RWPE2 (cell line): Measurements from ENCODE around the gene ACTL6A.

ENCODE experiments used
- ATAC-seq: fragments of 200-7000 bp; cut with Tn5 transposase; 3 replicates; pipeline ENCODE4 v1.9.1; 2021; ENCODE audit warnings: low read depth
- DNase-seq: peaks from one replicate; pipeline ENCODE4 v3.0.0-alpha.2; 2020; ENCODE audit warnings: low spot score
- H3K27ac ChIP-seq: fragments of 450-650 bp; 2 replicates; pipeline ENCODE4 v1.5.1; 2017; ENCODE audit warnings: mild to moderate bottlenecking; ENCODE audit not compliant: poor library complexity, severe bottlenecking
- H3K27me3 ChIP-seq: fragments of 250-450 bp; sonication (Bioruptor Pico); 2 replicates; pipeline ENCODE4 v1.5.1; 2021; ENCODE audit warnings: mild to moderate bottlenecking, moderate library complexity; ENCODE audit not compliant: insufficient read depth, poor library complexity, severe bottlenecking
- H3K36me3 ChIP-seq: fragments of 250-450 bp; sonication (Bioruptor Pico); 2 replicates; pipeline ENCODE4 v1.5.1; 2020; ENCODE audit warnings: low read depth, mild to moderate bottlenecking, moderate library complexity
- H3K4me1 ChIP-seq: fragments of 250-450 bp; sonication (Bioruptor Pico); 2 replicates; pipeline ENCODE4 v1.5.1; 2021; ENCODE audit warnings: mild to moderate bottlenecking, moderate library complexity; ENCODE audit not compliant: insufficient read depth, poor library complexity, severe bottlenecking
- H3K4me3 ChIP-seq: fragments of 250-450 bp; sonication (Bioruptor Pico); 2 replicates; pipeline ENCODE4 v1.5.1; 2021; ENCODE audit warnings: mild to moderate bottlenecking, moderate library complexity; ENCODE audit not compliant: severe bottlenecking
- H3K9me3 ChIP-seq: fragments of 250-450 bp; sonication (Bioruptor Pico); 2 replicates; pipeline ENCODE4 v1.5.1; 2021; ENCODE audit warnings: mild to moderate bottlenecking, moderate library complexity; ENCODE audit not compliant: severe bottlenecking
- TF ChIP-seq, protein P1 (sequence below): fragments of 450-650 bp; IDR thresholded peaks from one replicate; pipeline ENCODE4 v1.5.1; 2017; ENCODE audit warnings: mild to moderate bottlenecking, moderate library complexity; ENCODE audit not compliant: poor library complexity, severe bottlenecking

ACTL6A gene

DNA sequence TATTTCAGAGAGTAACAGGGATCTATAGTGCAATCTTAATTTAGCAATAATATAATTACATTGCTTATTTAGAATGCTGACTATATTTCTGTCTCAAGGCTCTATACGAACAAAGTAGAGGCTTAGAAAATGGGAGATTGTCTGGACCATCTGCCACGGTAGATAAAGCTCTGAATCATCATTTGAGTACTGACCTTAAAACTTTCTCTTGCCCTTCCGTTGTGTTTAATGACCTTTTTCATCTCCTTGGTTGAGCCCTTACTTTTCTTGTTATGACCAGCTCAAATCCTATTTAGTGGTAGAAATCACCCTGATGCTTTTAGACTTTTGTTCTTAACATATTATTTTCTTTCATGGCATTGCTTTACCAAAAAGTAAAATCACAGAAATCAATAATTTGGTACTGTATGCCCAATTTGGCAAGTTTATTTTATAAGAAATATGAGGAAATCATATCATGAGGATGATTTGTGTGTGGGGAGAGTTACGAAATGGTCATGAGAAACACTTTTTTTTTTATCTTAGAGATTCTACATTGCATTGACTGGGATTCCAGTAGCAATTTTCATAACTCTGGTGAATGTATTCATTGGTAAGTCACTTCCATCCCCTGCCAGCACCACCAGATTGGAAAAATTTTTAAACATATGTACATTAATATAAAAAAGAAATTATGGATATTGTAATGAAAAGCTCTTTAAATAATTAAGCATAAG lies 52.9 kb downstream of the ACTL6A start:
- Histone ChIP-seq H3K4me1 (peaks cover 6% of the 10 kb centered on the region), H3K36me3 (peaks cover 68% of the 10 kb centered on the region), H3K27me3 (no peaks in the 10 kb centered on the region), H3K27ac (no peak overlapping the region), H3K9me3 (no peaks in the 10 kb centered on the region), H3K4me3 (no peak overlapping the region)
- ATAC-seq (no peak), DNase-seq (no peak)
- TF ChIP-seq, protein P1, sequence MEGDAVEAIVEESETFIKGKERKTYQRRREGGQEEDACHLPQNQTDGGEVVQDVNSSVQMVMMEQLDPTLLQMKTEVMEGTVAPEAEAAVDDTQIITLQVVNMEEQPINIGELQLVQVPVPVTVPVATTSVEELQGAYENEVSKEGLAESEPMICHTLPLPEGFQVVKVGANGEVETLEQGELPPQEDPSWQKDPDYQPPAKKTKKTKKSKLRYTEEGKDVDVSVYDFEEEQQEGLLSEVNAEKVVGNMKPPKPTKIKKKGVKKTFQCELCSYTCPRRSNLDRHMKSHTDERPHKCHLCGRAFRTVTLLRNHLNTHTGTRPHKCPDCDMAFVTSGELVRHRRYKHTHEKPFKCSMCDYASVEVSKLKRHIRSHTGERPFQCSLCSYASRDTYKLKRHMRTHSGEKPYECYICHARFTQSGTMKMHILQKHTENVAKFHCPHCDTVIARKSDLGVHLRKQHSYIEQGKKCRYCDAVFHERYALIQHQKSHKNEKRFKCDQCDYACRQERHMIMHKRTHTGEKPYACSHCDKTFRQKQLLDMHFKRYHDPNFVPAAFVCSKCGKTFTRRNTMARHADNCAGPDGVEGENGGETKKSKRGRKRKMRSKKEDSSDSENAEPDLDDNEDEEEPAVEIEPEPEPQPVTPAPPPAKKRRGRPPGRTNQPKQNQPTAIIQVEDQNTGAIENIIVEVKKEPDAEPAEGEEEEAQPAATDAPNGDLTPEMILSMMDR, result no peak

DNA sequence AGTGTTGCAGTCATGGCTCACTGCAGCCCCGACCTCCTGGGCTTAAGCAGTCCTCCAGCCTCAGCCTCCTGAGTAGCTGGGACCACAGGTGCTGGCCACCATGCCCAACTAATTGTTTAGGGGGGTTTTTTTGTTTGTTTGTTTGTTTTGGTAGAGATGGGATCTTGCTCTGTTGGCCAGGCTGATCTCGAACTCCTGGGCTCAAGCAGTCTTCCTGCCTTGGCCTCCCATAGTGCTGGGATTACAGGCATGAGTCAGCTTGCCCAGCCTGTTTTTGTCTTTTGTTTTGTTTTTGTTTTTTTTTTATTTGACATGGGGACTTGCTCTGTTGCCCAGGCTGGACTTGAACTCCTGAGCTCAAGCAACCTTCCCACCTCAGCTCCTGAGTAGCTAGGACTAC lies 59.3 kb downstream of the ACTL6A start:
- Histone ChIP-seq H3K4me3 (no peak overlapping the region), H3K4me1 (no peaks in the 10 kb centered on the region), H3K9me3 (no peaks in the 10 kb centered on the region), H3K36me3 (peaks cover 78% of the 10 kb centered on the region), H3K27me3 (no peaks in the 10 kb centered on the region), H3K27ac (no peak overlapping the region)
- DNase-seq (no peak), ATAC-seq (no peak)
- TF ChIP-seq, protein P1, result no peak

DNA sequence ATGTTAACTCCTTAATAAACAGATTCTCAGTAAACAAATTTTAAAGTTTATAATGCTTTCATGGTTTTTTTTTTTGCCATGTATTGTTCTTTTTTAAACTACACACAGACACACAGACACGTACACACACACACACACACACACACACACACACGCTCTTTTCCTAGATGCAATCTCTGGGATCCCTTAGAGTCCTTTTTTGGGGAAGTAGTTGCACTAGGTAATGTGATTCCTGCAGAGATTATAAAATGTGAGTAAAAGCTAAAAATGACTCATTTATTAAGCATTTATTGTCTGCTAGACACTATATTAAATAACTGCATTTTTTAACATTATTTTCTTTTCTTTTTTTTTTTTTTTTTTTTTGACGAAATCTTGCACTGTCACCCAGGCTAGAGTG lies 61.7 kb downstream of the ACTL6A start:
- no peaks in the 10 kb centered on the region for H3K27me3 ChIP-seq
- DNase-seq, result no peak
- no peak overlapping the region for H3K27ac ChIP-seq
- ATAC-seq, result no peak
- H3K9me3 ChIP-seq, result no peaks in the 10 kb centered on the region
- no peaks in the 10 kb centered on the region for H3K4me1 ChIP-seq
- TF ChIP-seq, protein P1, result no peak
- peaks cover 54% of the 10 kb centered on the region for H3K36me3 ChIP-seq
- H3K4me3 ChIP-seq, result no peak overlapping the region

DNA sequence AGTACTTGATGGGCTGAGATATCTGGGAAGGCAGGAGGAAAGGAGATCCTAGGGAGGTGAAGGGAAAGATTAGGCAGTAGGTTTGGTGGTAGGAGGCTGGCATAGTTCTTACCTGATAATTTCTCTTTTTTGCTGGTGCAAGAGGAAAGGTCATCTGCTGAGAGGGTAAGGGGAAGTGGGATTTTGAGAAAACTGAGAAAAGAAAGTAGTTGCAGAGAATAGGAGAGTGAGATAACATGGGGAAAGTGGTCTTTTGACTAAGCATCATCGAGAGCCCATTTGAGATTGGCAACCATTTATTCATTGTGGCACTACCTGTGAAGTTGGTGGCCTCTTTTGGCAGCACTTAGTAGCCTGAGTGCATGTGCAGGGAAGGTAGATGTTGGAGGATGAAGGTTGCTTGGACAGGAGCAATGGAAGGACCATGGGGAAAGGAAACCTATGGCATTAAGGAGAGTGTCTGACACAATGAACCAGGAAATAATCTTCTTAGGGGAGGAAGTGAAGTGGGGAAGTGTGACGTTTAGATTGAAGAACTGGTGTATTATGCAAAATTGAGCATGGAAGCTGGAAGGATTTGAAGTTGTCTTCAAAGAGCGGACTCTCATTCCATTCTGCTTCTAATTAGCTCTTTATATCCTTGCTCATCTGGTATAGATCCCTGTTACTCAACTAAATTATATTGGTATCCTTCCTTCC lies 68.2 kb downstream of the ACTL6A start:
- Histone ChIP-seq H3K27ac (no peak overlapping the region), H3K4me1 (no peaks in the 10 kb centered on the region), H3K27me3 (no peaks in the 10 kb centered on the region), H3K36me3 (no peaks in the 10 kb centered on the region), H3K4me3 (no peak overlapping the region), H3K9me3 (no peaks in the 10 kb centered on the region)
- ATAC-seq, result no peak
- TF ChIP-seq, protein P1, result no peak
- no peak for DNase-seq
